ENCODE measurements around the gene HSPA4L.

DNA sequence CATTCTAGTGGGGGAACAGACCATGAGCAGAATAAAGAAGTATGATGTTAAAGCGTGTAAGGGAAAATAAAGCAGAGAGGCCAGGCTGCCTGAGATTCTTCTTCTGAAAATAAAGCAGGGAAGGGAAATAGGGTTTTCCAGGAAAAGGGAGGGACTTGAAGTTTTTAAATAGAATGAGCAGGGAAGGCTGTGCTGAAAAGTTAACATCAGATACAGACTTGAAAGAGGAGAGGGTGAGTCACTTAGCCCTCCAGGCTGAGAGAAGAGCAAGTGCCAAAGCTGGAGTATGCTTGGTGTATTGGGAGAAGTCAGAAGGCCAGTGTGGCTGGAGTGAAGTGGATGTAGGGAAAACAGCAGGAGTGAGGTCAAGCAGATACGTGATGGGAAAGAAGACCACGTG, 88.6 kb downstream of the HSPA4L start:
- TF ChIP-seq CTCF (IDR thresholded peaks at IDR 0.05; ENCODE audit: insufficient read depth, low read length, poor library complexity, severe bottlenecking) (no peak), EZH2phosphoT487 (conservative IDR thresholded peaks at IDR 0.05; ENCODE audit: low read length) (no peak)
